SK-N-SH (cell line): Measurements from ENCODE around the gene LDLRAP1. TPM values are rescaled to one million over a fixed set of nuclear protein-coding genes. Genes with fewer than 3 reads are reported as not detected.

Experiments
- CTCF ChIA-PET: fragments of 300-600, 350-600 bp; formaldehyde crosslinking; extraction: SDS; loops from one replicate; lab custom pipeline; 2021; lab: Yijun Ruan, JAX
- POLR2A ChIA-PET: fragments of 350-600 bp; sonication (Branson Sonifier 250); formaldehyde crosslinking; extraction: SDS; loops from one replicate; lab custom pipeline; 2020; ENCODE audit warnings: antibody characterized with exemption, inconsistent platforms; lab: Yijun Ruan, JAX
- DNase-seq: peaks from one replicate; pipeline ENCODE4 v3.0.0; 2012
- H2AFZ ChIP-seq: fragments of 200-600 bp; sonication (generic); 2 replicates; pipeline ENCODE4 v1.8.1; 2016; ENCODE audit warnings: antibody characterized with exemption, mild to moderate bottlenecking, low read depth
- H3F3A ChIP-seq: fragments of 200-600 bp; sonication (generic); replicated peaks from 2 replicates; pipeline ENCODE3; 2016; ENCODE audit warnings: antibody characterized with exemption, mild to moderate bottlenecking; ENCODE audit not compliant: insufficient read depth
- H3K27ac ChIP-seq, 2 experiments: fragments of 200-500 bp in 1 of 2; fragments of 200-600 bp in 1 of 2; sonication (Bioruptor generic) in 1 of 2; sonication (generic), shearing (Covaris generic) in 1 of 2; 2 replicates each; pipeline versions ENCODE4 v1.5.1 to v1.6.1; 2014 to 2016; ENCODE audit warnings: low read depth in 2 of 2, inconsistent platforms in 1 of 2, low read length in 1 of 2, mild to moderate bottlenecking in 1 of 2, mixed read lengths in 1 of 2
- H3K27me3 ChIP-seq: fragments of 200-600 bp; sonication (generic), shearing (Covaris generic); 2 replicates; pipeline ENCODE4 v1.6.1; 2016; ENCODE audit warnings: mixed run types; ENCODE audit not compliant: insufficient read depth
- H3K36me3 ChIP-seq, 2 experiments: fragments of 200-500 bp in 1 of 2; fragments of 200-600 bp in 1 of 2; sonication (Bioruptor generic) in 1 of 2; sonication (generic) in 1 of 2; replicated peaks in 1 of 2; 2 replicates each; pipeline versions ENCODE3 to v1.5.1; 2014 to 2016; ENCODE audit warnings: low read length in 1 of 2, mild to moderate bottlenecking in 1 of 2; ENCODE audit not compliant: insufficient read depth in 2 of 2, control insufficient read depth in 1 of 2
- H3K4me1 ChIP-seq, 2 experiments: fragments of 200-500 bp in 1 of 2; fragments of 200-600 bp in 1 of 2; sonication (Bioruptor generic) in 1 of 2; sonication (generic), shearing (Covaris generic) in 1 of 2; 2 replicates each; pipeline versions ENCODE4 v1.5.1 to v1.6.1; 2014 to 2016; ENCODE audit warnings: low read depth in 1 of 2, low read length in 1 of 2, mixed run types in 1 of 2; ENCODE audit not compliant: insufficient read depth in 2 of 2, control insufficient read depth in 1 of 2
- H3K4me2 ChIP-seq: fragments of 200-600 bp; sonication (generic), shearing (Covaris generic); 2 replicates; pipeline ENCODE4 v1.6.1; 2017; ENCODE audit warnings: mixed run types
- H3K4me3 ChIP-seq, 2 experiments: fragments of 200-500 bp in 1 of 2; fragments of 200-600 bp in 1 of 2; sonication (Bioruptor generic) in 1 of 2; sonication (generic), shearing (Covaris generic) in 1 of 2; 2 replicates each; pipeline versions ENCODE4 v1.5.1 to v1.8.1; 2014 to 2016; ENCODE audit warnings: low read depth in 2 of 2, inconsistent platforms in 1 of 2, low read length in 1 of 2, mild to moderate bottlenecking in 1 of 2, mixed read lengths in 1 of 2, moderate library complexity in 1 of 2
- H3K79me2 ChIP-seq: fragments of 200-600 bp; sonication (generic); 2 replicates; pipeline ENCODE4 v1.8.1; 2017; ENCODE audit warnings: mild to moderate bottlenecking; ENCODE audit not compliant: insufficient read depth
- H3K9ac ChIP-seq: fragments of 200-600 bp; sonication (generic); 2 replicates; pipeline ENCODE4 v1.6.1; 2017; ENCODE audit warnings: mixed run types
- H3K9me2 ChIP-seq: fragments of 200-600 bp; sonication (generic); 2 replicates; pipeline ENCODE4 v1.6.1; 2017; ENCODE audit warnings: mixed run types
- H3K9me3 ChIP-seq: fragments of 200-600 bp; sonication (generic); 2 replicates; pipeline ENCODE4 v1.6.1; 2017; ENCODE audit warnings: mixed run types, mild to moderate bottlenecking, moderate library complexity
- H4K20me1 ChIP-seq: fragments of 200-600 bp; sonication (generic); 2 replicates; pipeline ENCODE4 v1.6.1; 2017; ENCODE audit warnings: mild to moderate bottlenecking, mixed run types; ENCODE audit not compliant: insufficient read depth
- CHD2 ChIP-seq: fragments of 150-350 bp; IDR thresholded peaks from 2 replicates; pipeline ENCODE4 v1.6.1; 2018; ENCODE audit warnings: low read length; ENCODE audit not compliant: partially characterized antibody
- EP300 ChIP-seq, 2 experiments: IDR thresholded peaks; 2 replicates each; pipeline versions ENCODE4 v1.4.0 to v1.6.1; 2012; ENCODE audit warnings: borderline replicate concordance in 1 of 2, low read depth in 1 of 2, low read length in 1 of 2
- EZH2phosphoT487 ChIP-seq: fragments of 200-600 bp; sonication (generic); IDR thresholded peaks from 2 replicates; pipeline ENCODE4 v1.6.1; 2017; ENCODE audit warnings: low read depth, mixed run types, mild to moderate bottlenecking, antibody characterized with exemption, moderate library complexity, borderline replicate concordance
- FOSL2 ChIP-seq: IDR thresholded peaks from 2 replicates; pipeline ENCODE4 v1.4.0; 2012; ENCODE audit warnings: low read depth, mild to moderate bottlenecking, moderate library complexity, borderline replicate concordance
- FOXJ3 ChIP-seq: sonication (generic); formaldehyde crosslinking; IDR thresholded peaks from 2 replicates; pipeline ENCODE4 v1.5.1; 2020; ENCODE audit warnings: mild to moderate bottlenecking, missing genetic modification reagents
- GATA2 ChIP-seq: sonication (generic); formaldehyde crosslinking; IDR thresholded peaks from 2 replicates; pipeline ENCODE4 v1.5.0; 2020; ENCODE audit warnings: mild to moderate bottlenecking, missing genetic modification reagents
- JUND ChIP-seq: IDR thresholded peaks from 2 replicates; pipeline ENCODE4 v1.4.0; 2012
- MEF2A ChIP-seq: IDR thresholded peaks from 2 replicates; pipeline ENCODE4 v1.4.0; 2012; ENCODE audit warnings: low read depth, borderline replicate concordance
- MXI1 ChIP-seq: IDR thresholded peaks from 2 replicates; pipeline ENCODE4 v1.6.1; 2012; ENCODE audit warnings: mild to moderate bottlenecking, low read depth, low read length, improper control_type of control experiment
- NFIC ChIP-seq: IDR thresholded peaks from 2 replicates; pipeline ENCODE4 v1.4.0; 2012; ENCODE audit warnings: borderline replicate concordance
- PBX3 ChIP-seq: IDR thresholded peaks from 2 replicates; pipeline ENCODE4; 2012
- POLR2AphosphoS5 ChIP-seq: IDR thresholded peaks from 2 replicates; pipeline ENCODE4 v1.6.1; 2012; ENCODE audit warnings: low read depth, low read length
- RCOR1 ChIP-seq: fragments of 150-350 bp; IDR thresholded peaks from 2 replicates; pipeline ENCODE4 v1.6.1; 2017; ENCODE audit warnings: antibody characterized with exemption, low read length
- REST ChIP-seq: IDR thresholded peaks from 2 replicates; pipeline ENCODE4 v1.6.1; 2012; ENCODE audit warnings: mild to moderate bottlenecking, low read depth, low read length, moderate library complexity
- RFX5 ChIP-seq: IDR thresholded peaks from 2 replicates; pipeline ENCODE4 v1.6.1; 2012; ENCODE audit warnings: mild to moderate bottlenecking, improper control_type of control experiment, low read length
- RXRA ChIP-seq: IDR thresholded peaks from 2 replicates; pipeline ENCODE4 v1.4.0; 2012; ENCODE audit warnings: low read depth, mild to moderate bottlenecking, borderline replicate concordance
- TAF1 ChIP-seq: IDR thresholded peaks from 2 replicates; pipeline ENCODE4 v1.6.1; 2012; ENCODE audit warnings: low read depth, mild to moderate bottlenecking, low read length, moderate library complexity, borderline replicate concordance
- TCF12 ChIP-seq: IDR thresholded peaks from 2 replicates; pipeline ENCODE4 v1.4.0; 2012
- USF1 ChIP-seq: IDR thresholded peaks from 2 replicates; pipeline ENCODE4 v1.4.0; 2012; ENCODE audit warnings: low read depth, borderline replicate concordance
- YY1 ChIP-seq: IDR thresholded peaks from 2 replicates; pipeline ENCODE4 v1.4.0; 2012; ENCODE audit warnings: low read depth, mild to moderate bottlenecking
- WGBS: methylation state at CpG from one replicate; pipeline ENCODE4 v1.1.6; 2017; ENCODE audit warnings: low lambda C conversion rate; 5-methylcytosine and 5-hydroxymethylcytosine counted together
- polyA plus RNA-seq, 3 experiments: library from polyadenylated mRNA; depleted of rRNA; stranded (reverse); fragments of >200 nt; gene quantifications; 2 replicates each; pipeline ENCODE4 v1.2.3, GENCODE V29; 2012

The LDLRAP1 gene
- polyA plus RNA-seq, 1 of the 3 experiments (the other 2 are of a cell fraction) = 19.1 TPM

DNA sequence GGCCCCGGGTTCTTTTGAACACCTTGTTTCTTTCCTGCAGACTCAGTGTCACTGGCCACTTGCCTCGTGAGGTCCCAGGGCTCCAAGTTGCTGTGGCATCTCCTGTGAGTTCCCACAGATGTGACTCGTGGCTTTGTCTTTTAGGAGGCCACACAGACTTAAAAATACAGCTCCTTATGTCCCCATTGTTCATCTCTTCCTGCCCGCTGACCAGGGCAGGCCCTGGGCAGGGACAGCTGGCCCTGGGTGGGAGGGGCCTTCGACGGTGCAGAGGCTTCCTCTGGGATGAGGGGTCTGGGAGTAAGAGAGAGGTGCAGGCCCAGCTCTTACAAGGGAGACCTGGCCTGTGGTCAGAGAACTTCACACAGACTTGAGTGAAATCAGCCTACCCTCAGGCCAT, 15.6 kb downstream of the LDLRAP1 start:
- H3K4me2 ChIP-seq = no peak overlapping the region
- no peaks in the 10 kb centered on the region for H3K9me2 ChIP-seq
- no peaks in the 10 kb centered on the region for H3K9me3 ChIP-seq
- TF ChIP-seq YY1 (no peak), MEF2A (no peak), RCOR1 (no peak), REST (no peak), TCF12 (no peak), GATA2 (no peak), JUND (no peak), USF1 (no peak), EP300 (IDR thresholded peaks at IDR 0.05; ENCODE audit: borderline replicate concordance in 1 of 2, low read depth in 1 of 2, low read length in 1 of 2) (no peak), FOSL2 (no peak), MXI1 (no peak), FOXJ3 (CRISPR knock-in tag) (no peak), EZH2phosphoT487 (no peak), RXRA (no peak), TAF1 (no peak), RFX5 (no peak), CHD2 (no peak), POLR2AphosphoS5 (no peak), NFIC (no peak), PBX3 (no peak)
- TF ChIP-seq, all 33 proteins: peak for 0
- DNase-seq = no peak
- Histone ChIP-seq H2AFZ (no peak overlapping the region), H3K4me1 (peaks cover 0 to 15% of the 10 kb centered on the region in 2 experiments; a peak in 1 of 4 replicates), H3K27ac (no peak overlapping the region), H4K20me1 (peaks cover 4% of the 10 kb centered on the region; the same call in 1 of the 2 replicates), H3K4me3 (no peak overlapping the region), H3K9ac (no peak overlapping the region), H3K27me3 (no peaks in the 10 kb centered on the region), H3K36me3 (peaks cover 0 to 9% of the 10 kb centered on the region in 2 experiments), H3F3A (no peaks in the 10 kb centered on the region), H3K79me2 (0 out of 2 replicates have a peak, but pooled peaks cover 5% of the 10 kb centered on the region)
- WGBS = 67% methylated on average over 3 of the region's 6 CpGs
- CTCF ChIA-PET = interaction anchor here (7.3 kb wide), 1 partner anchor 14 kb away, joined by 50 read pairs; no protein-coding TSS in a partner anchor
- POLR2A ChIA-PET = no interaction called here
